HK-2 (cell line): Measurements from ENCODE around the gene SLC8A2.

Source experiments
- DNase-seq: peaks from one replicate; pipeline ENCODE4 v3.0.0-alpha.2; 2018; ENCODE audit not compliant: unreplicated experiment

SLC8A2 gene

DNA sequence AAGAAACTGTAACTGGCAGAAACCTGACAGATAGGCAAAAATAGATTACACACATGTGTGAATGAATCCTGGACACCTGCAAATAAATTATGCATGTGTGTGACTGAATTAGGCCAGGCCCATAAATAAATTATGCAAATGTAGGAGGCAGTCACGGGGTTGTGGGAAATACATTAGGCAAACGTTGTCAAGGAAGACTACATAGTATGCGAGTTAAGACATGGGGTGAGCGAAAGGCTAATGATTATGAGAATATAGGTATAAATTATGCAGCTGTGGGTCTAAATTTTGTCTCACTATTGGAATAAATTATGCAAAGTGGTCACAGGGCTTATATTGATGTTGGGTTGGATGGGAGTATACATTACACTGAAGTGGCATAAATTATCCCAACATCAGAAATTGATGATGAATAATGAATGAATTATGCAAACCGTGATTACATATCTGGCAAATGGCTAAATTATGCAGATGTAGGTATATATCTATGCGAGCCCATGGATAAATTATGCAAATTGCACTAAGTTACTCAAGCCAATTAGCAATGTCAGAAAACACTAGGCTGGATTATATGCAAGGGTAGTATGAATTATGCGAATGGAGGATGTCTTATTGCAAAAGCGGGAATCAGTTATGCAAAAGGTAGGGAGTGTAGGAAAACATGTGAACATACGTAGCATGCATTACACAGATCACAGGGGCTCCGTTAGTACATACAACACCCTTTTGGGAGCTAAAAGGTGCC is 6.8 kb downstream of the SLC8A2 start:
- no peak for DNase-seq

DNA sequence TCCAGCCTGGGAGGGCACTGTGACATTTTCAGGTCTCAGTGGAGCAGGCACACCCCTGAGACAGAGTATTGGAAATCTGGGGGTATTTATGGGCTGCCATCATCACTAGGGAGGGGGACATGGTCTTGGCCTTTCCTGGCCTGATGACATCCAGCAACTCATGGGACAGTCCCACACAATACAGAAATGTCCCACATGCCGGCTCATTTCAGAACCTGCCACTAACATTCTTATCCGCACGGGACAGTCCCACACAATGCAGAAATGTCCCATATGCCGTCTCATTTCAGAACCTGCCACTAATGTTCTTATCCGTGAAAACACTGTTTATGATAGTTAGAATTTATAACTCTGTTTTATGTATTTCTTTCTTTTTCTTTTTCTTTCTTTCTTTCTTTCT is 9.8 kb downstream of the SLC8A2 start:
- DNase-seq: no peak

DNA sequence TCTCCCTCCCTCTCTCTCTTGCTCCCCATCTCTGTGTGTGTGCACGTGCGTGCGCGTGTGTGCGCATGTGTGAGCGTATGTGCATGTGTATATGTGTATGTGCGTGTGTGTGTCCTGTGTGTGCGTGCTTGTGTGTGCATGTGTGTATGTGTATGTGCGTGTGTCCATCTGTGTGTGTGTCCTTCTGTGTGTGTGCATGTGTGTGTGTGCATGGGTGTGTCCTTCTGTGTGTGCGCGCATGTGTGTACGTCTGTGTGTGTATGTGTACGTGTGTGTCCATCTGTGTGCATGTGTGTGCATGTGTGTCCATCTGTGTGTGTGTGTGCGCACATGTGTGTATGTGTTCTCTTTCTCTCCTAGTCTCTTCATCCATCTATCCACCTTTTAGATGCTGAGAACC is 12.2 kb downstream of the SLC8A2 start:
- no peak for DNase-seq

DNA sequence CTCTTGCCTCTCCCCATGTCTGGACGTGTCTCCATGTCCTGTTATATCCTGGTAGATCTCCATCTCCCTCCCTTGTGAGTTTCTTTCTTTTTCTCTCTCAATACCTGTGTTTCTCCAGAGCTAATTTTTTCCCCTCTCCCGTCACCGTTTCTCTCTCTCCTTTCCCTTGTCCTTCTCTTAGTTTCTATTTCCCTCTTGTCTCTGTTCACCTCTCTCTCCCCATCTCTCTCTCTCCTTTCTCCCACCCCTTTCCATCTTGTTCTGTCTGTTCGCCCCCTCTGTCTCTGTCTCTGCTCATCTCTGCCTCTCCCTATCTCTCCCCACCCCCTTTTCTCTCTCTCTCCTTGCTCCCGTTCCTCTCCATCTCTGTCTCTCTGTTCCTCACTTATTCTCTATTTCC is 13.0 kb downstream of the SLC8A2 start:
- no peak for DNase-seq

DNA sequence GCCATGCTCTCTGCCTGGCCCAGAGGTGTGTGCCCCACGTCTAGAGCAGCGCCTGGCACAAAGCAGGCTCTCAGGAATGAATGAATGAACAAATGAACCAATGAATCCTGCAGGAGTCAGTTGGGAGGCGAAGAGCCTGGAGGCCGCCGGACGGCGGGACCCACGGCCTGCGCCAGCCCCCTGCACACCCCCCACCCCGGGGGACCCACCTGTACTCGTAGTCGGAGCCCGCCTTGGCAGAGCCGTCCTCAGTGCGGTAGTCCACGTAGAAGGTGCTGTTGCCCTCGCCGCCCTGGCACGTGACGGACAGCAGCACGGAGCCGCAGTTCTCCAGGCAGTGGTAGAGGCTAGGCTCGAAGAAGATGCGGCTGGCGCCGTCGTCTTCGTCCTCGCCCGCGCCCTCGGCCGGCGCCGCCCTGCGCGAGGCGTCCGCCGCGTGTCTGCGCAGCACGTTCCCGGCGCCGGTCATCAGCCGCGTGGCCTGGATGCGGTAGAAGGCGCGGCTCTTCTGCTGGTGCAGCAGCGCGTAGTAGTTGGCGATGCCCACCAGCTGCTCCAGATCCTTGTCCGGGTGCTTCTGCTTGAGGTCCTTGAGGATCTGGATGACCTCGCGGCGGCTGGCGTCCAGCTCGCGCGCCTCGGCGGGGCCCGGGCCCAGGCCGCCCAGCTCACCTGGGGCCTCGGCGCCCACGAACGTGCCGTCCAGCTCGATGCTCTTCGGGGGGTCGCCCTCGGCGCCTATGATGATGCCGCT is 14.8 kb downstream of the SLC8A2 start:
- DNase-seq: no peak

DNA sequence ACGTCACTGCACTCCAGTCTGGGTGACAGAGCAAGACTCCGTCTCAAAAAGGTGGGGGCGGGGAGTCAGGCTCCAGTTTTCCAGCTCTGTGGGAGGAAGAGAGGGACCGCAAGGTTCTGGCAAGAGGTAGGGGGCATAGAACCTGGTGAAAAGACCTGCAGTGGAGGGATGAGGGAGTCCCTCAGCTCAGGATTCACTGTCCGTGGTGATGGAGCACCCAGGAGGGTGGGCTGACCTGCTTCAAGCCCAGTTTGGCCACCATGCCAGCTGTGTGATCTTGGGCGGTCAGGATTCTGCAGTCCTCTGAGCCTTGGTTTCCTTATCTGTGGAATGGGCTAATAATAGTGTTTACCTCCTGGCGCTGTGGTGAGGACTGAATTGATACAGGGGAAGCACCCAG is 21.2 kb downstream of the SLC8A2 start:
- no peak for DNase-seq

DNA sequence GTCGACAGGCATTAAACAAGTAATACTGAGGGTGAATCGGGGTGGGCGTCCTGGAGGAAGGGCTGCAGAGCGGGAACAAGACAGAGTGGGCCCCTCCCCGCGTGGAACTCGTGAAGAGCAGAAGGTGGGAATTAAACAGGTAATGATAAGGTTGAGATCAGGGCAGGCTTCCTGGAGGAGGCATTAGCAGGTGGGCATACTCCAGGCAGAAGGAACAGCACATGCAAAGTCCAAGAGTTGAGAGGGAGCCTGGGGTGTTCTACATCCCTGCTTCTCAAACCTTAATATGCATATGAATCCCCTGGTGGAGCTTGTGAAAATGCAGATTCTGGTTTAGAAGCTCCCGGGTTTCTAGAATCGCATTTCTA is 23.3 kb downstream of the SLC8A2 start:
- DNase-seq: no peak

DNA sequence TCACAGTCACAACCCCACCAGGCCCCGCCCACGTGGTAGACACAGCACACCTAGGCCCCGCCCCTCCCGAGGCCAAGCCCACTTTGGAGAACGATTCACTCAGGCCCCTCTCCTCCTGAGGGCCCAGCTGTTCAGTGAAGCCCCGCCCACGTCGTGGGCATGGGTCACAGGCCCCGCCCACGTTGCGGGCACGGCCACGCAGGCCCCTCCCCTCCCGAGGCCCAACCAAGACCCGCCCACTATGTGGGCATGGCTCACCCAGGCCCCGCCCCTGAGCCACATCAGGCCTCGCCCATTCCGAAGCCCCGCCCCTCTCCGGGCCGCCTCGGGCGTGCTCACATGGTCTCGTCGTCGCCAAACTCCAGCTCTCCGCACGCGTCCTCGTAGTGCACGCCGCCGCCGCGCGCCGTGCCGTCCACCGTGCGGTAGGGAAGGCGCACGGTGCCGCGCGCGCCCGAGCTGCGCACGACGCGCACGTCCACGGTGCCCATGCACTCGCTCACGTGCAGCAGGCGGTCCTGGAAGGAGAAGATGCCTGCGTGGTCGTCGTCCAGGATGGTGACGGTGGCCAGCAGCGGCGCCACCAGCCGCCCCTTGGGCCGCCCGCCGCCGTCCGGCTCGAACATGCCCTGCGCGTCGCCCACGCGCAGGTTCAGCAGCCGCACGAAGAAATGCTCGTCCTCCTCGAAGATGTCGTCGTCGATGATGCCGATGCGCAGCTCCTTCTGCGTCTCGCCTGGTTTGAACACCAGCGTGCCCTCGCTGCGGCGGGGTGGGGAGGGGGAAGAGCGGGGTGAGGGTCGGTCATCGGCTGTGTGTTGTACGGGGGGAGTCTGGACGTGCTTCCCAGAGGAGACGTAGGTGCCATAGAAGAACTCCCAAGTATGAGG is 24.0 kb downstream of the SLC8A2 start:
- peak; percentile 95 for DNase-seq

DNA sequence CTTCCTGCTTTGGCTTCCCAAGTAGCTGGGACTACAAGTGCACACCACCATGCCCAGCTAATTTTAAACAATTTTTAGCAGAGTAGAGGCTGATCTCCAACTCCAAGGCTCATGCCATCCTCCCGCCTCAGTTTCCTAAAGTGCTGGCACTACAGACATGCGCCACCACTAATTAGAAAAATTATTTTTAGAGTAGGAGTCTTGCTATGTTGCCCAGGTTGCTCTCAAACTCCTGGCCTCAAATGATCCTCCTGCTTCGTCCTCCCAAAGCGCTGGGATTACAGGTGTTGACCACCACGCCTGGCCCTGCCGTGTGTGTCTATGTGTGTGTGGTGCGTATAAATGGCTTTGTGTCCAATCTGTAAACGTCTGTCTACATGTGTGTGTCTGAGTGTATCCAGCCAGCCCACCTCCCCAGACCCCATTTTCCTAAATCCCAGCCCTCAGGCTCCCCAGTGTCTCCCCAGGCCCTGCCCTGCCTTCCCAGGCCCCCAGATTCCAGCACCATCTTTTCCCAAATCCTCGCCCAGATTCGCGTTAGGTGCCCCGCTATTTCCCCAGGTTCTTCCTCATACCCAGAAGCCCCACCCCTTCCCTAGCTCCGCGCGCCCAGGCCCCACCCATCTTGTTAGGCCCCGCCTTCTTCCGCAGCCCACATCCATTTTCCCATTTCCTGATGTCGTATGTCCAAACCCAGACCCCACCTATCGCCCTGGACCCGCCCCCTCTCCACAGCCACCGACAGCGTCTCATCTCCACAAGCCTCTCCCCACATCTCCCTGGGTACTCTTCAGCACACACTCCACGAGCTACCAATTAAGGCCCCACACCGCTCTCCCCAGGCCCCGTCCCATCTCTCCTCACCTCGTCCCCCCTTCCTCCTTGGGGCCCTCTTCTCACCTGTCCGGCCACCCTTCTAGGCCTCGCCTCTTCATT is 24.9 kb downstream of the SLC8A2 start:
- peak; percentile 86 for DNase-seq

DNA sequence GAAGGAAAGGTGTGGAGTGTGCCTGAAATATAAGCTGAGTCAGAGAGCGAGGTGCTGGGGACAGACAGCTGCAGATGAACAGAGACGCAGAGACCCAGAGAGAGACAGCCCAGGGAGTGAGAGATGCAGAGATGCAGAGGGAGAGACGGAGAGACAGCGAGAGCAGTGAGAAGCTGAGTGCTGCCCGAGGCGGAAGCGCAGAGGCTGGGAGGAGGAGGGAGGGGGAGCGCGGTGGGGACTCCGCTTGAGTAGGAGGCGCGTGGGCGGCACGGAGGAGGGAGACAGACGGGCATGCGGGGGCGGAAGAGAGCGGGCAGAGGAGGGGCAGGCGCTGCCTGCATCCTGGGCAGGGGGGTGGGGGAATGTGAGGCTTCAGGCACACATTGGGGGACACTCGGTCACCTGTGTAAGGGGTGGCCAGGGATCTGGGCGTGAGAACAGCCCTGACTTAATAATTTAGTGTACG is 25.7 kb downstream of the SLC8A2 start:
- DNase-seq: peak; percentile 59

DNA sequence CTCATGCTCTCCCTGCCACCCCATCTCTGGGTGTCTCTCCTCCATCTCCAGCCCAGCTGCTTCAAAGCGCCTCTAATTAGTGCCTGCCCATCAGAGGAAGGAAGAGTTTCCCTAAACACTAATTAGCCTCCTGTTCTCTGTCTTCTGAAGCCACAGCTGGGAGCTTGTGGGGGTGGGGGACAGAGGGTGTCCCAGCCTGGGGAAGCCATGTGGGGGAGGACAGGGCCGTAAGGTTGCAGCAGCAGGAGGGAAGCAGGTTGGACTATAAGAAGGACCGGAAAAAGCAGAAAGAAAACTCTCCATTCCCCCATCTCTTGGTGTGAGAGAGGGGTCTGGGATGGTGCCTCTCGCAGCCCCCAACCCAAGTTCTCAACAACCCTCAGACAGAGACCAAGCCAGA is 26.2 kb downstream of the SLC8A2 start:
- DNase-seq: no peak

DNA sequence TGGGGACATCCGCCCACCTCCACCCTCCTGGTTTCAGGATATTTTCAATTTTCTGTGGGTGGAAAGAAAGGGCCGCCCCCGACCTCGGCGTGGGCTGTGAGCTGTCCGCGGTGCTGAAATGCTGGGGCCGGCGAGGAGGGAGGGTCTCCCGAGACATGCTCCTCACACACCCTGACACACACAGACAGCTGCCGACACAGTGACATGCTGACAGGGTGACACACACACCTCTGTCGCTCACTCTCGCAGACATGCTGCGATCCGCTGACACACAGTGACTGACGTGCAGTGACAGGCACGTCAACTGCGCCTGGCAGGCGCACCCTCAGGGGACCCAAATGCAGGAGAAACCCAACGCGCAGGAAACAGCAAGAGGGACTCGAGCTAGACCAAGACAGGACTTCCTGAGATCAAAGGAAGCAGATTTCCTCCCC is 27.3 kb downstream of the SLC8A2 start:
- no peak for DNase-seq

DNA sequence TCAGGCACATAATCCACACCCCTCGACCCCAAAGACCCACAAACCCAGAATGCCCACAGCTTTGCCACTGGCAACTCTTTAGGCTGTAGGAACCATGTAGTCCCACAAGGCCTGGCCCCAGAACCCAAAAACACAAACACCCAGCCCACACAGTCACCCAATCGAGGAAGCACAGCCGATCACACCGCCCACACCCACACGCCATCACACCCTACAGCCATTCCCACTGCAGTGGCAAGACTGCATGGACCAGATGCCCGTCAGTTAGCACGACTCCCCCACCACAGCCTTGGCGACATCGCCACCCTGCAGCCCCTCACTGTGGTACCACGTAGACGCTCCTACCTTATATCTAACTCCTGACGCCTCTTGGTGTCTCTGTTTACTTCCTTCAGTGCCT is 28.4 kb downstream of the SLC8A2 start:
- DNase-seq: no peak

DNA sequence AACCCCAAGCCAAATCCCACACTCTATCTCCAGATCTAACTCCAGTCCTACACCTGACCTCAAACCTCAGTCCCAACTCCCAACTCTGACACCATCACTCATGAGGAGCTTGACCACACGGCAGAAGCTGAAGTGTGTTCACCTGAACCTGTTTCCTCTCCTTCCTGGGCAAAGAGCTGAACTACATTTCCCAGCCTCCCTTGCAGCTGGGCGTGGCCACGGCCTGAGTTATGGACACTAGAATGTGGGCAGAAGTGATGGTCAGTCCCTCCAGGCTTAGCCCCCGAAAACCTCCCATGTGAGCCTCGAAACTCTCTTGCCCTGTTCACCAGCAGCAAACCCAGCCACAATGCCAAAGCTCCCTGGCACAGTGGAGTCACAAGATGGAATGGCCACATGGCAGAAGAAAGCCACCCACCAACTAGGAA is 32.9 kb downstream of the SLC8A2 start:
- DNase-seq: no peak

DNA sequence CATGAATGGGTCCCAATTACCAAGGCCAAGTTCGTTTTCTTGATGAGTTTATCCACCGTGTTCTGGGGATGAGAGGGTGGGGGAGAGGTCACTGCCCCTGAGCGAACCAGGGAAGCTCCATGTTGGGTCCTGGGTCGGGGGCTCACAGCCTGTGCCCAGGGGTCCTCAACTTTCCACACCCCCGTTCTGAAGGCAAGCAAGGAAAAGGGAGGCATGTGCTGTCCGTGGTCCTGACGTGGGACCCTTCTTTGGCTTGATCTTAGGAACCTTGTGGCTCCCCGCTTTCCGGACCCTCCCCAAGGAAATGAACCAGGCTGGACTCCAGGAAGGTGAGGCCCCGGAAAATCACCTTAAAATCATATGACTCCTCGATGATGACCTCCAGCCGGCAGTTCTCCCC is 34.2 kb downstream of the SLC8A2 start:
- no peak for DNase-seq

DNA sequence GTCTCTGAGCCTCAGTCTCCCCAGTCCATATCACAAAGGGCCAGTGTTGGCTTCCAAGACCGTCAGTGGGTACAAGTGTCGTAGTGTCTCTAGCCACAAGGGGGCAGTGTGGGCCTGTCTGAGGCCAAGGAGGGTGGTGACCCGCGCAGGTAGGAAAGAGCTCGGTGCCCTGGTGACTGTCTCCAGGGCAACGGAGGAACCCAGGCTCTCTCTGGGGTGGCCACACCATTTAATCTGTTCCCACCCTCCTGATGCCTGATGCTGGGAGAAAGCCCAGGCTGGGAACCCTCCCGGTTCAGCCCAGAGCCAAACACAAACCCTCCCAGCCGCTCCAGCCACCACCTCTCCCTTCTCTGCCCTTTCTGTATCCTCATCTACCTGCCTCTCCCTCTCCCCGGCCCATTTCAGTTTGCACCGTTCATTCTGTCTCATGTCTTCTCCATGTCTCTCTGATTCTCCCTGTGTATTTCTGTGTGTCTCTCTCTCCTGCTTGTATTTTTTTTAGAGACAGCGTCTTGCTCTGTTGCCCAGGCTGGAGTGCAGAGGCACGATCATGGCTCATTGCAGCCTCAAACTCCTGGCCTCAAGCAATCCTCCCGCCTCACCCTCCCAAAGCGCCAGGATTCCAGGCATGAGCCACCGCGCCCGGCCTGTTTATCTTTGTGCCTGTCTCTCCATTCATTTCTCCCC is 34.8 kb downstream of the SLC8A2 start:
- peak; percentile 80 for DNase-seq

DNA sequence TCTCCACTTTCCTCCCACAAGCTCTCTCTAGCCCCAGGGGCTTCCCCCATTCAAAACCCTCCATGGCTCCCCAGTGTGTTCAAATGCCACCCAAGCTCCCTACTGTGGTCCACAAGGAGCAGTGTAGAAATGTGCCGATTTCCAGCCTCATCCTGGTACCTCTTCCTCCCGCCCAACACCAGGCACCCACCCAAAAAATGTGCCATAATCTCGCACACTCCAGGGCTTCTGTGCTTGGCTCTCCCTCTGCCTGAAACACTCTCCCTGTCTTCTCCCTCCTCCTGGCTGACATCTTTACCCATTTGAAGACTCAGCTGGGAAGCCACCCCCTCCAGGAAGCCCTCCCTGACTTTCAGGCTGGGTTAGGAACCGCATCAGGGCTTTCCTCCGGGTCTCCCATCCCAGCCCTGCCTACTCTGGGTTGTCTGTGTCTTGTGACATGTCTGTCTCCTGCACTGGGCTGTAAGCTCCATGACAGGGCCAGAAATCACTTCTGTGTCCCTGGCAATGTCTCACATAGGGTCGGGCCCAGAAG is 35.7 kb downstream of the SLC8A2 start:
- no peak for DNase-seq

DNA sequence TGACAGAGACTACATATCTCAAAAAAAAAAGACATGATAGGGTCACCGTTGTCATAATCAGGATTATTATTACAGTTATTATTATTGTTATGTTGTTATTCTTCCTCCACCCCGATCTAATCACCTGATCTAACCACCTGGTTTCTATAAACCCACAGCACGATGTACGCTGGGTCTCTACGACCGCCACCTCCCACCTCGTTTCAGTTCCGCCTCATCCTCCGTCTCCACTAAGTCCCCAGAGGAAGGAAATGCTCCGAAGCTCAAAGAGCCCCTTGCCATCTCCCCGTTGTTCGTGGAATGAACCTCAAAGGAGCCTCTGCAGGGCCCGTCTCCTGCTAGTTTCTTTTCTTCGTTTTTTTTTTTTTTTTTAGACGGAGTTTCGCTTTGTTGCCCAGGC is 36.5 kb downstream of the SLC8A2 start:
- no peak for DNase-seq

DNA sequence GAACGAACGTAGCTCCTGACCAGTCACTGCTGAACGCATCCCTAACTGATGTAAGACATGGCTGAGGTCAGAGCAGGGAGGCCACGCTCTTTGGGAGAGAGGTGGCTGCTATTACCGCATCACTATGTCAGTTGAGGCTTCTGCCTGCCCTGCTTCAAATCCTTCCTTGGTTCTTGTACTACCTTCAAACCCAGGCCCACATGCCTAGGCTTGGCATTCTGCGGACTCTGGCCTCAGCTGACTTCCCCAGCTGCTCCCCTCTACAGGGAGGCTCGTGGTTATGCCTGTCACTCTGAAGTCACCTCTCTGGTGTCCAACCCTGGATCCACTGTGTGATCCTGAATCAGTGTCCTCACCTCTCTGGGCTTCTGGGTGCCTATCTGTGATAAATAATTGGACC is 37.6 kb downstream of the SLC8A2 start:
- DNase-seq: no peak

DNA sequence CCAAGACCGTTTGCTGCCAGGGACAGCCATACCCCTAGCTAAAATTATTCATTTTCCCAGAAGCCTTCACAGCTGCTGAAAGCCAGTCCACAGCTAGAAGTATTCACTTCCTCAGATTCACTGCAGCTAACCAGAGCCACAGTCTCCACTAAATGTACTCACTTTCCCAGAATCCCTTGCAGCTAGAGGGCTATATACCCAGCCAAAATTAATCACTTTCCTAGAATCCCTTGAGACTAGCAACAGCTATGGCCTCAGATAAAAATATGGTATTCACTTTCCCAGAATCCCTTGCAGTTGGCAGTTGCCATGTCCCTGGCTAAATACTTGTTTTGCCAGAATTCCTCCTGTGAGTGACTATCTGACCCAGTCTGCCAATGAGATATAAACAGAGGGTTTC is 38.6 kb downstream of the SLC8A2 start:
- DNase-seq: no peak
